HG02870 (cell line): ENCODE data around the gene PWP1.
A peak's percentile ranks its signal among the peaks of the same experiment; 100 is the strongest.

ENCODE experiments used
- ATAC-seq: cut with Tn5 transposase; IDR thresholded peaks from one replicate; pipeline ENCODE4 v1.9.1; 2021; ENCODE audit warnings: mild to moderate bottlenecking, moderate library complexity; ENCODE audit not compliant: unreplicated experiment

The PWP1 gene

DNA sequence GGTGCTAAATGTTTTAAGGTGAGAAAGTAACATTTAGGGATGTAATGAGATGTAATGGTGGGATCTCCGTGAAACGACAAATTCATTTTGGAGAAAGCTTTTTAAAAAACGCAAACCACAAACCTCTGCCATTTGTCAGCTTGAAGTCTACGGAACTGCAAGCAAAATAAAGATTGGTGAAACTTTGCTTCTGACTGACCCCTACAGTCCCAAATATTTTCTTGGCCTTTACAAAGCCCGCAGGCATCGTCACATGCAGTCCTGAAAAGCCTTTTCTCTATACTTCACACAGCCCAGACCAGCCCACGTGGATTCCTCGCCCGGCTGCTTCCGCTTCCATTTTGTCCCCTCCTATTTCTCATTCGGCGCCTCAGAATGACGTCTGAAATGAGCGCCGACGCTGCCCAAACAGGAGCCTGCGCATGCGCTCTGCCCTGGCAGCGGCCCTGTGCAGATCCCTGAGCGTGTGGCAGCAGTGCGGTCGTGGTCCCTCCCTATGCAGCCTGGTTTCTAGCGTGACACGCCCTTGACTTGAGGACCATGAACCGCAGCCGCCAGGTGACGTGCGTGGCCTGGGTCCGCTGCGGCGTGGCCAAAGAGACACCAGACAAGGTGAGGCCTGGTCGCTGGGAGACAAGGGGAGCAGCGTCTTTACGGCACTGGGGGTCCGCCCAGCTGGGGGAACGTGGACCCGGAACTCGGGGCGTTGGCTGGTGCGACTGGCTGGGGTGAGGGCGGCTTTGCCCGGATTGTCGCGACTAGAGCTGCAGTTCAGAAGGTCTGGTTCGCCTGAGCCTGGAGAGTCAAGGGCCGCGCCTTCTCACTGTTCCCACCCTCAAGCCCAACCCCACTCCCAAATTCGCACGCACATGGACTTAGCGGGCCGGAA is at the start of gene PWP1:
TSS of gene PWP1 (plus strand) at position 440 of the 889 bp plus-strand sequence. CDS start at position 541, 101 bp downstream.
- peak; percentile 85 for ATAC-seq

DNA sequence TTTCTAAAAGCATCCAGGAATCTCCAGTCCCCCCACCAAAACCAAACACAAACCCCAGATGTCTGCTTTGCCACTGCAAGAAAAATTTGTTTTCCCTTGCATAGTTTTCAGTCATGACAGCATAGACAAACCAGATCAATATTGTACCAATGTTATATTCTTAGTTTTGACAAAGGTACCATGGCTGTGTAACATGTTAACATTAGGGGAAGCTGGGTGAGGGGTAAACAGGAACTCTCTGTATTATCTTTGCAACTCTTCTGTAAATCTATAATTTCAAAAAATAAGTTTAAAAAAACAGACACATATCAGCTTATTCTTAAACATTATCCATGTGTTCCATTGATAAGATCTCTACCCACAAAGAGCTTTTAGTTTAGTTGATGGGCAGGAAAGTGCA is 44.4 kb upstream of the PWP1 start:
- no peak for ATAC-seq

DNA sequence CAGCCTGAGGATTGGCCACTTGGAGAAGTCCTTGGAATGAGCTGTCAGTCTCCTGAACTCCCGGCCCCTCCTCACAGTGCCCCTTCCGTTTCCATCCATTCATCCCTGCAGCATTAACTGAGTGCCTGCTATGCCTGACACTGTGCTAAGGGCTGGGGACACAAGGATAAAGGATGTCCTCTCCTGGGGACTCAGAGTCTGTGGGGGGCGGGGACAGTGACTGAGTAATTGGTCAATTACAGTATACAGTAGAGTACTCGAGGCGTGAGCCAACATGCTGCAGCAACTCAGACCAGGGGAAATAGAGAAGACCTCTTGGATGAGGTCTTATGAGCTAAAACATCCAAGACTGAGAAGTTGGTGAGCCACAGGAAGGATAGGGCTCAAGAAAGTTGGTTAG is 43.4 kb upstream of the PWP1 start:
- ATAC-seq, result no peak

DNA sequence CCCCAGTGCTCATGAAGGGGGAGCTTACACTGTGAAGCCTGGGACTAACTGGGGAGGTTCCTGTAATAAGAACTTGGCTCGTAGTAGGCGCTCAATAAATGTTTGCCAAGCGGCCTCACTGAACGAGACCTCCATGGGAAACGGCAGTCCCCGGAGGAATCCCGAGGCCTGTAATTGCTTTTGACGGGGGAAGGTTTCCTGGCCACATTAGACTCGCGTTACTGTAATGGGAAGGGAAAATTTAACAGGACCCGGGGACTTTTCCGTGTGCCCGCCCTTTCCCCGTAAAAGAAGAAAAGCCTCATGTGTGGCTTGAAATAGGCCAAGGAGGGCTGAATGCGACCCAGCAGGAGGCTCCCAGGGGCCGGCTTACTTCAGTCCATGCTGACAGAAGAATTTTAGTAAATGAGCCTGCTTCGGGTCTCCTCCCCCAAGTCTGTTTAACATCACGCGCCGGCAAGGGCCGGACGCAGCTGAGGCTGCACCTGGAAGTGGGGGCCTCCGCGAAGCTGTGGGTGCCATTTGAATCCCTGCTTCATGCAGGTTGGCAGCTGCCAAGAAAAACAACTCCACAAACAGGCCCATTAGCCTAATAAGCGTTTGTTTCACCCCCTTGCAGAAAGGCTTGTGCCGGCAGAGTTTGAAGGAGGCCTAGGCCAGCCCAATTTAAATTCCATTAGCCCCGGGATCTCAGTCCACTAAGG is 39.8 kb upstream of the PWP1 start:
- ATAC-seq, result no peak

DNA sequence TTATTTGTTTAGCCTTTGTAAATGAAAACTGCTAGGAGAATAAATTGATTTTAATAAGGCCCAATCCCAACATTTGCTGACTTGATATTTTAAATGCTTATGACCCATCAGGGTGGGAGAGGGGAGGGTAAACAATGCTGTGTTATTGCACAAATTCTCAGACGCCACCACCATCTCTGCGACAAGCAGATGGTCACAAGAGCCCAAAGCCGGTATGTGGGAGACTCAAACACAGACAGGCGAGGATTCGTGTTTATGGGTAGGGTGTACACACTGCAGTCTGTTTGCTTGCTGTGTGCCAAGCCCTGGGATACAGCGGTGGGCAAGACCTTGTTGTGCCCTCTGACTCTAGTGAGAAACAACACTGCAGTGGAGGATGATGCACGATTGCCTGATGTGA is 39.2 kb upstream of the PWP1 start:
- ATAC-seq, result no peak

DNA sequence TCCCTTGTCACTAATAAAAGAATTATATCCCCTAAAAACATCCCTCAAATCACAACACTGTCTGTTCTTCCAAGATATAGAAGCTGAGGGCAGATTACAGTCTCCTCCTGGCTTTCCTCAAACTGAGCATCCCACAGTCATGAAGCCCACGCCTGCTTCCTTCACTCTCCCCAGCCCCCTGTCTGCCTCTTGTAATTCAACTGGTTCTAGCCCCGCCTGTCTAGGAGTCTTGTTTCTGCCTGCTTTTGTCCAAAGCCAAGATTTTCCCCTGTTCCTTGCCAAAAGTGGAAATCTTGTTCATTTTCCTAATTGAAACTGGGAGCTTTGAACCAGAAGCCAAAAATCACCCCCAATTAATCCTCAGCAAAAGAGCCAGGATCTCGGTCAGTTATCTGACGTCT is 35.9 kb upstream of the PWP1 start:
- ATAC-seq, result no peak

DNA sequence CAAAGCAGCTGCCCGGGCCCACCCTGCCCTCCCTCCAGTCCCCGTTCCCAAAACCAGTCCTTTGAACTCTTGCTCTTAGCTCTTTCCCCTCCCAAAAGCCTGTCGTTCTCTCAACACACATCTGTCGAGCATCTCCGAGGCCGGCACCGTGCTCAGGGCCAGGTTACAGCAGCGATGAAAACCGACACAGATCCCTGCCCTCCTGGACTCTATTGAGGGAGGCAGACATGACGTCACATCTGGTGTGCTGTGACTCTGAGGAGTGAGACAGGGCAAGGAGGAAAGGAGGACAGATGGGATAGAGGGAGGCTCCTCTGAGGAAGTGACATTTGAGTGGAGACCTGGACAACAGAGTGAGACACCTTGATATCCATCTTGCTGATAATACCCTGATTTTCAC is 34.6 kb upstream of the PWP1 start:
- ATAC-seq, result no peak

DNA sequence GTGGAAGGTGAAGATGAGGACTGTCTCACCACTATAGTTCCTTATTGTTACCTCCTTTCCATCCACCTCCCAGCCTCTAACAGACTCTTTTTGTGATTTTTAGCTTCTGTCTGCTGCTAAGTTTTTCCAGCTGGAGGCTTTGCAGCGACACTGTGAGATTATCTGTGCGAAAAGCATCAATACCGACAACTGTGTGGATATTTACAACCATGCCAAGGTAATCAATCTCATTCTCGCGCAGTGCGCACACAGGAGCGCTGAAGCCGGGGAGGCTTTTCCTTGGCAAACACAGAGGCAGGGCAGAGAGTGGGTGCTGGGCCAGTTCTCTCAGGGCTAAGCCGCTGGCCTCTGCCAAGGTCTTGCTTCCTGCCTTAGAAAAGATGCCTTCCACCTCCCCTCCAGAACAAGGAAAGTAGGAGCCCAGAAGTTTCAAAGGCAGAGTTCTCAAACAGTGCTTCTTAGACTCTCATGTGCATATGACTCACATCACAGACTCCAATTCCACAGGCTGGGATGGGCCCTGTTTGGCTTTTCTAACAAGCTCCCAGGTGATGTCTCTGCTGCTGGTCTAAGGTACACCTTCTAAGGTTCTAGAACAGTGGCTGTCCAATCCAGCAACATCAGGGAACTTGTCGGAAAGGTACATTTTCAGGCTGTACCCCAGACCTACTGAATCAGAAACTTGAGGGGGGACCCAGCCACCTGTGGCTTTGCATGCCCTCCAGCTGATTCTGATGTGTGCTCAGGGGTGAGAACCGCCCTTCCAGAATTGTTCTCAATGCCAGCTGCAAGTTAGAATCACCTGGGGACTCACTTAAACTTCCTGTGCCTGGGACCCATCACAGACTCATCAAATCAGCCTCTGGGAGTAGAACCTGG is 33.8 kb upstream of the PWP1 start:
- ATAC-seq, result no peak

DNA sequence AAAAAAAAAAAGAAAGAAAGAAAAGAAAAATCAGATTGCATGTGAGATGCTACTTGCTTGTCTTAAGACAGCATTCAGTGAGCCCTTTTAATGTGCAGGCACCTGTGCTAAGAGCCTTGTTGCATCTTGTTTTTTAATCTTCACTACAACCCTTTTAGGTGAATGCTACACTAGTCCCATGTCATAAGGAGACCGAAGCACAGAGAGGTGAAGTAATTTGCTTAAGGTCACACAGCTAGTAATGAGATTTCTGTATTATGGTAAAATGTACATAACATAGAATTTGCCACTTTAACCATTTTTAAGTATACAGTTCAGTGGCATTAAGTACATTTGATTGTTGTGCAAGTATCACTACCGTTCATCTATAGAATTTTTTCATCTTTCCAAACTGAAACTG is 32.1 kb upstream of the PWP1 start:
- no peak for ATAC-seq

DNA sequence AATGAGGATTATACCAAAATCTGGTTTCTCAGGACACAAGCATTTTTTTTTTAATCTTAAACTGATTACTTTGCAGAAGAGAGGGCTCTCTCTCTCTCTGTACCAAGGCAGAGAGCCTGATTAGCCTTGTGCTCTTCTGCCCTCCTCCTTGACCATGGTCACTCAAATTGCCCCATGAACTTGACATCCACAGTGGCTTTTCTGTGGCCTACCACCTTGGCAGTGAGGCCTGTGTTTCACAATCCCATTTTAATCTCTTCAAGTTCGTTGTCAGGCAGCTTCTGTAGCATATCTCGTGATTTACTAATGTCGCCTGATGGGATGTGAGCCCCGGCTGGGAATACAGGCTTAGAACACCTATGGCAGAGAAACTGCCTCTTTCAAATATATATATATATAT is 30.7 kb upstream of the PWP1 start:
- ATAC-seq, result no peak

DNA sequence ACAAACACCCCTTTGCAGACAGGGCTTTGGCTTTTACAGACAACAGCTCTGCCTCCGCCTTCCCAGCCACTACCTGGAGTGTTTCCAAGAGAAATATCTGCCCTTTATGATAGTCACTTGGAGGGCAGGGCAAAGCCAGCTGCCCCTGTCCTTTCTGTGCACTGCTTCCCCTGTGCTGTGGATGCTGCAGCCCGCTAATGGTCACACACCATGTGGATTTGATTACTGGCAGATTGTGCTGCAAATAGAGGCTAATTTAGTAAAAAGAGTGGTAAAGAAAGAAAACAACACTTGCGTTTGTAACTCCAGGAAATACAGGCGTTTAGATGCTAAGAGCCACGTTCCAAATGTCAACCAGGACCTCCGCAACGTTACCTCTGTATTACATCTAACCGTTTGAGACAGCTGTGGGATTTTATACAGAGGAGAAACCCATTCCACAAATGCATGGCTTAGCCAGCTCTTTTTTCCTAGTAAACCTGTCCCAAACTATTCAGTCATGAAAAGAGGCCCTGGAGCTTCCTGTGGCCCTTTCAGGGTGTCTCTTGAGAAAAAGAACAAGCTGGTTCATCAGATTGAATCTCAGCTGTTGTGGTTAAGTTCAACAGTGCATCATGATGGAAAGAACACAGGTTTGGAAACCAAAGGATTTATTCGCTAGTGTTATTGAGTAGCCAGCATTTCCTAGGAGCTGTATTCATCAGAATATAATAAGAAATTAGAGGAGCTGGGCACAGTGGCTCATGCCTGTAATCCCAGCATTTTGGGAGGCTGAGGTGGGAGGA is 30.1 kb upstream of the PWP1 start:
- ATAC-seq, result no peak

DNA sequence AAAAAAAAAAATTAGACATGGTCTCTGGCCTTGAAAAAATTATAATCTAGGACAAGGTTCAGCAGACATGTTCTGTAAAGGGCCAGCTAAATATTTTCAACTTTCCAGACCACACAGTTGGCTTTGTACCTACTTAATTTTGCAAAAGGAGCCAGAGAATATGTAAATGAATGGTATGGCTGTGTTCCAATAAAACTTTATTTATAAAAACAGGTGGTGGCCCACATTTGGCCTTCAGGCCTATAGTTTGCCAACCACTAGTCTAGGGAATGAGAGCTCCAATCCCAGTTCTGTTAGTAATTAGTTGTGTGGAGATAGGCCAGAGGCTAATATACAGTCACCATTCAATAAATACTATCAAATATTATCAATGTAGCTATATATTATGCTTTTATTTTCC is 29.3 kb upstream of the PWP1 start:
- no peak for ATAC-seq

DNA sequence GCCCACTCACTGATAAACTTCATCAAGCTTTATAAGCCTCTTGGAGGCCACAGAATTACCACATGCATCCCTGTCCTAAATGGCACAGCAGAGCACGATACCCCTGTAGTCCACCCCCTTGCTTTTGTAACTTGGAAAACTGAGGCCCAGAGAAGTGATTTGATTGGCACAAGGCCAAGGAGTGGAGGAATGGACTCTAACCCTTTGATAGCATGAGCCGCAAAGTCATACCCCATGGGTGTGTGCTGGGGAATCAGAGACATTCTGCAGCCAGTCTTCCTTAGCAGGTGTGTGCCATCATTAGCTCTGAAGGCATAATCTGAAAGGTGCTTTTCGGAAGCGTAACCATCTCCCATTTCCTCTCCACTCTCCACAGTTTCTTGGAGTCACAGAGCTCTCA is 28.5 kb upstream of the PWP1 start:
- ATAC-seq, result no peak

DNA sequence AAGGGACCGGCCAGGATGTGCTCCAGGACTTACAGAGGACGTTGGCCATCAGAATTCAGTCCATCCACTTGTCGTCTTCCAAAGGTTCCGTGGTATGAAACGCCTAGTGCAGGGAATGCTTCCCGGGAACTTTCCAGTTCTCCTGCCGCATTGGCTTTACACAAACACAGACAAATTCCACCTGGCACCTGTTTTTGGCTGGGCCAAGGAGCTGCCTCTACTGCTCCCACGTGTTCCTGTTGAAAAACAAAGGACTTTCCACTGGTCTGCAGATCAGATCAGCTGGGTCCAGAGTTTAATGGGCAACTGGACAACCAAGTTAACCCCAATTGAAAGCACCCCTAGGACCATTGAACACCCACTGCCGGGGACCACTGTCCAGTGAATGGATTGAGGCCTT is 28.0 kb upstream of the PWP1 start:
- ATAC-seq, result no peak

DNA sequence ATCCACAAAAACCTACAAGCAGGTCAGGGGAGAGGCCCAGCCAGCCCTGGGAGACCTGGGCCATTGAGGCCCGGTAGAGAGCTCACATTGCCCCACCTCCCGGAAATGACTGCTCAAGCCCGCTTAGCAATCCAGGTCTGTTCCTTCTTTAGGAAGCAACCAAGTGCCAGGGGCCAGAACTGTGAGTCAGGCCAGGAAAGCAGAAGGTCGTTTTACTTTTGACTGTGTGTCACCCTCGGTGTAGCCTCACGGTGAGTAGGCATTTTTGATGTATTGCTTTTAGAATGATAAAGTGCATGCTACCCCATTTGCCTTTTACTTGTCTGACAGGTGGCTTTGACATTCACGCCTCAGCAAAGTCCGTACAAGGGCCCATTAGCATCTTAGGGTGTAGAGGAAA is 25.4 kb upstream of the PWP1 start:
- ATAC-seq, result no peak

DNA sequence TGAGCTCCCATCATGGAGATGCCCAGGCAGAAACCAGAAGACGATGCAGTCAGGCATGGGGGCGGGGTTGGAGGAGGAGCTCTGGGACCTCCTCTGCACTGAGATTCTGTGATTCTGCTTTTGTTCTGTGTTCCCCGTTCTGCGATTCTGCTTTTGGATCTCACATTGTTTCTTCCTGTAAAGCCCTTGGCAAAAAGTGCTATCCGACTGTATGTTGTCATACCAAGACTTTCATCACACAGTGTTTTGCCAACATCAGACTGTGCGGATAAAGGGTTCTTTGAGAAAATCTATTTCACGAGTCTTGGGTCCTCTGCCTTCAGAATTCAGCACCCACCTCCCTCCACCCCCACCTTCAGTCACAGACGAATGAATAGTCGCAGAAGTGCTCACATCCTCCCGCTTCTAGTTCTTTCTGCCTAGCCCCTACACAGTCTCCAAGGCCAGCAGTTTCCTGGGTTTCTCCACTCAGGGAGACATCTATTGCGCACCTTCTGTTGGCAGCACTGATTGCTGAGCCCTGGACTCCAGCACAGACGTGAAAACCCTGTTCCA is 24.7 kb upstream of the PWP1 start:
- no peak for ATAC-seq

DNA sequence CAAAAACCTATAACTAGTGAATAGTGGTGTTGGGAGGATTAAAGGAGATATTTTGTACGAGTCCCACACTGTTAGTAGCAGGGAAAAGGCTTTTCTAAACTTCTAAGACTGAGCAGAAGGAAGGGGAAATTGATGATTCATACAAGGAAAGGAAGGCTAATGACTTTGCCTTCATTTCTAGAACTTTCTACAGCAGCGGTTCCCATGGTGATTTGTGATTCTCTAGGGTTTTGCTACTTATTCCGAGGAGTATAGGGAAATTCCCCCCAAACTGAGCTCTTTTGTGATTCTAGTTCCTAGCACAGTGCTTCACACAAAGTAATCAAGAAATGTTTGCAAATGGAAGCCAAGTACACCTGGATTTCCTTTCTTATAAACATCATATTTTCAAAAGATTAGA is 23.8 kb upstream of the PWP1 start:
- no peak for ATAC-seq

DNA sequence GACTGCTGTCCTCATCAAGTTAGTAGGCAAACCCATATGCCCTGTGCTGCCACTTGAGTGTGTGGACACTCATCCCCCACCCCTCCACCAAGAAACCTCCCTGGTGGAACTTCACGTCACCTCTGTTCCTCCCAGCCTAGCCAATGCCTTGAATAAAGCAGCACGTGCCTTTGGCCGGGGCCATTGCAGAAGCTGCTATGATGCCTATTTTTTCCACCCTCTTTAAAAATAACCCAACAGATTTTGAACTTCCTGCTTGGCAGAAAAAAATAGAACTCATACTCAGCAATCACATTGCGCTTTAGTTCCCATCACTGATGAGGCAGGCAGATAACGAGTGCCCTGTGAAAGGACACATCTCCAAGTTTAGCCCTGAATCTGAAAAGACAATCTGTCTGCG is 23.1 kb upstream of the PWP1 start:
- no peak for ATAC-seq

DNA sequence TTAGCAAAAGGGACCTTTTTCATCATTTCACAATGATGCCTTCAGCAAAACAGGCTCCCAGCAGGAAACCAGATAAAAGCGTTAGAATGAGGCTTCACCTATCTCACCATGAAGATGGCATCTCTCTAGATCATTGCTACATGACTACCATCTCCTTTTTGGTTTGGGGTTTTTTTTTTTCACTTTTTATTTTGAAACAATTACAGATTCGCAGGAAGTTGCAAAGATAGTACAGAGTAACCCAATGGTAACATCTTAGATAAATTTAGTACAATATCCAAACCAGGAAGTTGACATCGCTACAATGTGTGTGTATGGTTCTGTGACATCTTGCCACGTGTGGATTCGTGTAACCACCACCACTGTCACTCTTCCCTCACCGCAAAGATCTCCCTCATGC is 22.3 kb upstream of the PWP1 start:
- no peak for ATAC-seq

DNA sequence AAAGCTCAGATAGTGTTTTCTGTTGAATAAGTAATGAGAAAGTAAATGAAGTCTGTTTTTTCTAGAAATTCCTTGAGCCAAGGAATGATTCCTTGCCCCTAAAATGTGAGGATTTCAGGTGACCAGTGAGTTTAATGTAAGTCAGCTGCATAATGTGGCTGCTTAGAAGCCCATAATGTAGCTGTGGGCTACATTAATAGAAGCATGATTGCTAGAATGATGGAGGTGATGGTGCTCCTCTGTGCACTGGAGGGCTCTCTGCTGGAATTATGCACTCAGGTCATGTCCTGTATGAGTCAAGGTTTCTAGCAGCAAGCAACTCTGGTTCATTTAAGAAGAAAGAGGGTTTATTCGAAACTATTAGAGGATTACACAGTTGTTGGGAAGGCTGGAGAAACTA is 19.6 kb upstream of the PWP1 start:
- ATAC-seq, result no peak
